Endothelial cell of umbilical vein (primary cell): Measurements from ENCODE around the gene SDHB. TPM values are rescaled to one million over a fixed set of nuclear protein-coding genes. Genes with fewer than 3 reads are reported as not detected.

ENCODE experiments used
- BruUV-seq: library from RNA; stranded (reverse); fragments of 400-500 nt; replicated peaks from 2 replicates; lab custom pipeline; 2021; lab: Mats Ljungman, UMichigan
- CTCF ChIA-PET: fragments of 300-600, 350-600 bp; sonication (Branson Sonifier 250); formaldehyde crosslinking; loops from one replicate; lab custom pipeline; 2021; ENCODE audit warnings: antibody characterized with exemption, inconsistent platforms; lab: Charles Lee
- POLR2A ChIA-PET: fragments of 300-600, 350-600 bp; sonication (Branson Sonifier 250); formaldehyde crosslinking; loops from one replicate; lab custom pipeline; 2021; ENCODE audit warnings: antibody characterized with exemption, inconsistent platforms; lab: Charles Lee
- DNase-seq: peaks from one replicate; pipeline ENCODE4 v3.0.0-alpha.2; 2011; ENCODE audit warnings: low read depth, low spot score
- FAIRE-seq: peaks from 2 replicates; lab custom pipeline; 2011; peaks lifted over from hg19 to GRCh38; lab: Jason Lieb, UNC
- H2AFZ ChIP-seq: 2 replicates; pipeline ENCODE4 v1.6.0; 2012; ENCODE audit warnings: low read depth, low read length, control low read depth, inconsistent platforms
- H3K27ac ChIP-seq: 2 replicates; pipeline ENCODE4 v1.5.1; 2011; ENCODE audit warnings: low read depth, mild to moderate bottlenecking, control low read depth, low read length, moderate library complexity; ENCODE audit not compliant: insufficient read depth
- H3K27me3 ChIP-seq, 2 experiments: 2 replicates each; pipeline versions ENCODE4 v1.6.0 to v1.6.1; 2011; ENCODE audit warnings: low read length in 2 of 2, mixed read lengths in 1 of 2; ENCODE audit not compliant: control insufficient read depth in 2 of 2, insufficient read depth in 2 of 2
- H3K36me3 ChIP-seq, 2 experiments: 2 replicates in 1 of 2; 3 replicates in 1 of 2; pipeline ENCODE4 v1.5.1; 2011; ENCODE audit warnings: low read length in 2 of 2, mild to moderate bottlenecking in 1 of 2, moderate library complexity in 1 of 2; ENCODE audit not compliant: control insufficient read depth in 2 of 2, insufficient read depth in 2 of 2; ENCODE audit errors: extremely low read depth in 1 of 2
- H3K4me1 ChIP-seq: 3 replicates; pipeline ENCODE4 v1.5.1; 2011; ENCODE audit warnings: mild to moderate bottlenecking, low read length; ENCODE audit not compliant: control insufficient read depth, insufficient read depth; ENCODE audit errors: extremely low read depth
- H3K4me2 ChIP-seq: 2 replicates; pipeline ENCODE4 v1.6.1; 2011; ENCODE audit warnings: low read length, control low read depth, mixed read lengths; ENCODE audit not compliant: insufficient read depth
- H3K4me3 ChIP-seq, 3 experiments: fragments of 200-600 bp in 1 of 3; sonication (generic), shearing (Covaris generic) in 1 of 3; replicated peaks in 1 of 3; 2 replicates each; pipeline ENCODE4 v1.5.1; 2011 to 2016; ENCODE audit warnings: control low read depth in 3 of 3, low read length in 3 of 3, mild to moderate bottlenecking in 2 of 3, inconsistent platforms in 1 of 3, low read depth in 1 of 3, moderate library complexity in 1 of 3; ENCODE audit not compliant: insufficient read depth in 1 of 3
- H3K79me2 ChIP-seq: 2 replicates; pipeline ENCODE4 v1.6.0; 2012; ENCODE audit warnings: low read length, inconsistent platforms; ENCODE audit not compliant: control insufficient read depth, insufficient read depth
- H3K9ac ChIP-seq: replicated peaks from 2 replicates; pipeline ENCODE3; 2011; ENCODE audit warnings: low read length, control low read depth; ENCODE audit not compliant: insufficient read depth; ENCODE audit errors: extremely low read depth
- H3K9me1 ChIP-seq: replicated peaks from 3 replicates; pipeline ENCODE4 v1.6.0; 2011; ENCODE audit warnings: mild to moderate bottlenecking, low read length; ENCODE audit not compliant: control insufficient read depth, insufficient read depth; ENCODE audit errors: extremely low read depth
- H3K9me3 ChIP-seq: replicated peaks from 2 replicates; pipeline ENCODE4 v1.5.1; 2012; ENCODE audit warnings: low read length, inconsistent platforms; ENCODE audit not compliant: control insufficient read depth, insufficient read depth
- H4K20me1 ChIP-seq: replicated peaks from 2 replicates; pipeline ENCODE3; 2011; ENCODE audit warnings: mild to moderate bottlenecking, low read length; ENCODE audit not compliant: control insufficient read depth, insufficient read depth; ENCODE audit errors: extremely low read depth
- EZH2 ChIP-seq: IDR thresholded peaks from 2 replicates; pipeline ENCODE4 v1.6.1; 2012; ENCODE audit warnings: borderline replicate concordance, low read depth, mild to moderate bottlenecking, moderate library complexity, low read length, inconsistent platforms; ENCODE audit not compliant: severe bottlenecking
- FOS ChIP-seq: IDR thresholded peaks from 2 replicates; pipeline ENCODE4 v1.6.1; 2011; ENCODE audit warnings: mild to moderate bottlenecking, low read length, moderate library complexity, borderline replicate concordance; ENCODE audit not compliant: insufficient read depth
- GATA2 ChIP-seq: IDR thresholded peaks from 2 replicates; pipeline ENCODE4 v1.7.0; 2011; ENCODE audit warnings: low read depth, mild to moderate bottlenecking, moderate library complexity, mixed read lengths, low read length; ENCODE audit not compliant: insufficient read length, insufficient read depth
- JUN ChIP-seq: IDR thresholded peaks from 2 replicates; pipeline ENCODE4 v1.6.1; 2011; ENCODE audit warnings: borderline replicate concordance, low read depth; ENCODE audit not compliant: insufficient read length, insufficient read depth
- MYC ChIP-seq: IDR thresholded peaks from one replicate; pipeline ENCODE4 v1.6.1; 2011; ENCODE audit warnings: mild to moderate bottlenecking, low read depth, low read length
- POLR2A ChIP-seq: IDR thresholded peaks from 2 replicates; pipeline ENCODE4 v1.6.1; 2012; ENCODE audit warnings: low read depth, mild to moderate bottlenecking, control low read depth, low read length
- POLR2AphosphoS5 ChIP-seq: IDR thresholded peaks from 2 replicates; pipeline ENCODE4 v1.6.1; 2012; ENCODE audit warnings: low read depth, mild to moderate bottlenecking, control low read depth, low read length, moderate library complexity; ENCODE audit not compliant: insufficient read depth
- dilution Hi-C: fragments of 300-500 bp; cut with MboI; formaldehyde crosslinking; loops from one replicate; pipeline ENCODE4 v1.15.0; 2019; ENCODE audit warnings: low sequenced_read_pairs; ENCODE audit not compliant: extremely low pct_ligation_motif_present
- intact Hi-C: fragments of 100-400 bp; cut with micrococcal nuclease; formaldehyde crosslinking; loops from one replicate; pipeline ENCODE4 v1.10.0; 2022
- polyA plus RNA-seq, 4 experiments: library from polyadenylated mRNA; depleted of rRNA in 3 of 4; stranded (reverse) in 3 of 4; unstranded in 1 of 4; fragments of >200 nt; gene quantifications; 2 replicates each; pipeline versions ENCODE4 v1.2.1 to v1.2.3, GENCODE V29; 2011 to 2012; ENCODE audit warnings: missing spikeins in 1 of 4
- total RNA-seq: library from RNA; stranded (reverse); gene quantifications from 2 replicates; pipeline ENCODE4 v1.2.3, GENCODE V29; 2021
- TF ChIP-seq, protein P1 (sequence below), 2 donors: IDR thresholded peaks; 1 replicate in 1 of 2; 2 replicates in 1 of 2; pipeline ENCODE4 v1.5.1; 2011; ENCODE audit warnings: low read length in 2 of 2, mild to moderate bottlenecking in 2 of 2, moderate library complexity in 2 of 2, control low read depth in 1 of 2, inconsistent platforms in 1 of 2, low read depth in 1 of 2; ENCODE audit not compliant: insufficient read depth in 1 of 2; ENCODE audit errors: extremely low read depth in 1 of 2

The SDHB gene
- total and polyA plus RNA-seq, 2 donors (not counting 3 experiments of a cell fraction or from before 2014, with no cell fraction given) = 96.2 to 98.1 TPM

DNA sequence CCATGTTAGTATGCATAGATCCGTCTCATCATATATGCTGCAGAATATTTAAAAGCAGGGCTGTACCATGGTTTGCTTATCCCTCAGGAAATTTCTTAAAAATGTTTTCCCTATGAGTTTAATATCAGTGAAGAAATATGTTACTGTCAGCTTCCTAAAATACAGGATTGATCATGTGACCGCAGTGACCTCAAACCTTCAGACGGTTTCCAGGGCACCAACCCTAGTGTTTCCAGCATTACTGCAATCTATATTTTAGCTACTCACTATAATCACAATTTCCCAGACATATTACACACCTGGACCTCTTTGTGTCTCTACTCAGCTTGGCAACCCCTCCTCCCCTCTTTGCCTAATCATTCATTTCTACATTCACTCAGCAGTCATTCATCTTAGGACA lies 7.7 kb upstream of the SDHB start:
- DNase-seq (no peak), FAIRE-seq (no peak)
- no peaks in the 10 kb centered on the region for H3K36me3 ChIP-seq
- no peaks in the 10 kb centered on the region for H3K27me3 ChIP-seq
- H3K9ac ChIP-seq = no peak overlapping the region
- no TSS peak for BruUV-seq
- H3K9me1 ChIP-seq = no peaks in the 10 kb centered on the region
- H3K9me3 ChIP-seq = no peaks in the 10 kb centered on the region
- H3K4me3 ChIP-seq = no peak overlapping the region
- POLR2A ChIA-PET = no interaction called here
- CTCF ChIA-PET = interaction anchor here (1.3 to 5.7 kb wide), 5 partner anchors 178 to 345 kb away, joined by 3 to 37 read pairs (median 10); no protein-coding TSS in a partner anchor
- intact Hi-C loops (no loop called here), dilution Hi-C loops (no loop called here)
- no peak overlapping the region for H3K27ac ChIP-seq
- H3K4me1 ChIP-seq = peaks cover 5% of the 10 kb centered on the region
- H4K20me1 ChIP-seq = no peaks in the 10 kb centered on the region
- H3K4me2 ChIP-seq = no peak overlapping the region
- no peak overlapping the region for H2AFZ ChIP-seq
- TF ChIP-seq EZH2 = no peak
- H3K79me2 ChIP-seq = no peaks in the 10 kb centered on the region

DNA sequence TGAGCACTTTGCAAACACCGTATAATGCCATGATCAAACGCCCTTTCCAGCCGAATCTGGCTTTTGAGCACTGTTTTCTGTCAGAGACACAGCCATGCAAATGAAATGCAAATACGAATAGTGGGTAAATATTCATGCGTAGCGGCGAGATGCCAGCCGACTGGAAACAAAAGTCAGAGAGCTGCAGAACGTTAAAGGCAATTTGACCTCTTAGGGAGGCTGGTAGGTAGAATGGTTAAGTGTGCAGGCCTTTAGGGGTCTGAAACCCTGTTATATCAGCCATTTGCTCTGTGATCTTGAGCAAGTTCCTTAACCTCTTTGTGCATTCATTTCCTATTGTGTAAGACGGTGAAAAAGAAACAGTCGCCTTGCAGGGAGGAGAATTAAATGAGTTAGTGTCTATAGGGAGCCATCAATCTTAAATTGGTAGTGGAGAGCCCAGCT lies 6.5 kb upstream of the SDHB start:
- dilution Hi-C loops = no loop called here
- intact Hi-C loops = no loop called here
- Histone ChIP-seq H3K4me3 (no peak overlapping the region), H3K27me3 (no peaks in the 10 kb centered on the region), H4K20me1 (no peaks in the 10 kb centered on the region), H3K4me2 (no peak overlapping the region), H3K9ac (no peak overlapping the region), H3K79me2 (no peaks in the 10 kb centered on the region), H3K4me1 (peaks cover 5% of the 10 kb centered on the region), H3K9me1 (no peaks in the 10 kb centered on the region), H3K36me3 (no peaks in the 10 kb centered on the region), H2AFZ (no peak overlapping the region), H3K27ac (no peak overlapping the region), H3K9me3 (no peaks in the 10 kb centered on the region)
- no peak for DNase-seq
- no TSS peak for BruUV-seq
- no peak for FAIRE-seq
- ChIA-PET POLR2A (no interaction called here), CTCF (interaction anchor here (0.7 to 5.7 kb wide), 14 partner anchors 10 to 366 kb away, joined by 3 to 37 read pairs (median 4); partner anchors contain the start of gene PADI2)
- TF ChIP-seq POLR2AphosphoS5 (no peak), POLR2A (no peak), MYC (no peak), FOS (no peak), JUN (no peak), GATA2 (no peak)
- TF ChIP-seq, protein P1, sequence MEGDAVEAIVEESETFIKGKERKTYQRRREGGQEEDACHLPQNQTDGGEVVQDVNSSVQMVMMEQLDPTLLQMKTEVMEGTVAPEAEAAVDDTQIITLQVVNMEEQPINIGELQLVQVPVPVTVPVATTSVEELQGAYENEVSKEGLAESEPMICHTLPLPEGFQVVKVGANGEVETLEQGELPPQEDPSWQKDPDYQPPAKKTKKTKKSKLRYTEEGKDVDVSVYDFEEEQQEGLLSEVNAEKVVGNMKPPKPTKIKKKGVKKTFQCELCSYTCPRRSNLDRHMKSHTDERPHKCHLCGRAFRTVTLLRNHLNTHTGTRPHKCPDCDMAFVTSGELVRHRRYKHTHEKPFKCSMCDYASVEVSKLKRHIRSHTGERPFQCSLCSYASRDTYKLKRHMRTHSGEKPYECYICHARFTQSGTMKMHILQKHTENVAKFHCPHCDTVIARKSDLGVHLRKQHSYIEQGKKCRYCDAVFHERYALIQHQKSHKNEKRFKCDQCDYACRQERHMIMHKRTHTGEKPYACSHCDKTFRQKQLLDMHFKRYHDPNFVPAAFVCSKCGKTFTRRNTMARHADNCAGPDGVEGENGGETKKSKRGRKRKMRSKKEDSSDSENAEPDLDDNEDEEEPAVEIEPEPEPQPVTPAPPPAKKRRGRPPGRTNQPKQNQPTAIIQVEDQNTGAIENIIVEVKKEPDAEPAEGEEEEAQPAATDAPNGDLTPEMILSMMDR (IDR thresholded peaks at IDR 0.05; ENCODE audit: extremely low read depth in 1 of 2, insufficient read depth in 1 of 2, low read depth in 1 of 2, low read length in 2 of 2) = no peak
